ENCODE results near the gene RAB29. TPM values are rescaled to one million over a fixed set of nuclear protein-coding genes. Genes with fewer than 3 reads are reported as not detected.

RAB29 gene
- total RNA-seq, 4 donors from 2014 or later, result 1.1 to 13.9 (median 10.2) TPM

DNA sequence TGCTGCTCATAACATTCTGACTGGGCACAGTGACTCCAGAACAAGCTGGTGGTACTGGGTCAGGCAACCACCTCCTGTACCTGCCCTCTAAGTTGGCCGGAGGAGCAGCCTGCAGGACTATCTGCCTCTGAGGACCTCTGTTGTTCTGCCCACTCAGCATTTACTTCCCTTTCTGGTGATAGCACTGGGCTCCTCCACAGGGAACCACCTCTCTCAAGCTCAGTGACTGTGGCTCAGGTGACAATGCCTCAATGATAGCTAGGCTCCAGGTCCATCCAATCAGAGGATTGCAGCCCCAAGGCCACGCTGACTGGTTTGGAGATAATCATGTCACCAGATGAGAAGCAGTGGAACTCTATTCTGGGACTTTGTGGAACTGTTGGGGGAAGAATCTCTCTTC lies 21.9 kb upstream of the RAB29 start:
- no peak for DNase-seq
- intact Hi-C loops (cut with DNase I; ENCODE audit: low total_unique reads) (no loop called here), in situ Hi-C loops (cut with MboI; ENCODE audit: low pct_ligation_motif_present in 1 of 4, low pct_unique_long_range_greater_than_20kb in 1 of 4, low sequenced_read_pairs in 3 of 4) (loop anchor here (10.0 to 25.0 kb wide), 5 partner anchors 115 to 315 kb away; partner anchors contain the start of gene AVPR1B (in 4 of the 4))
- WGBS, 2 donors (ENCODE audit: low coverage in 1 of 2), result 97 to 100% methylated on average over 1 to 2 of the region's 2 CpGs
- H3K36me3 ChIP-seq, result no peaks in the 10 kb centered on the region
- H3K9me3 ChIP-seq, result no peaks in the 10 kb centered on the region
- no peak overlapping the region for H3K4me3 ChIP-seq
- TF ChIP-seq EP300 (IDR thresholded peaks at IDR 0.05; ENCODE audit: low read depth) (no peak), POLR2AphosphoS5 (IDR thresholded peaks at IDR 0.05) (no peak), POLR2A (IDR thresholded peaks at IDR 0.05) (no peak)
- TF ChIP-seq, protein P1, sequence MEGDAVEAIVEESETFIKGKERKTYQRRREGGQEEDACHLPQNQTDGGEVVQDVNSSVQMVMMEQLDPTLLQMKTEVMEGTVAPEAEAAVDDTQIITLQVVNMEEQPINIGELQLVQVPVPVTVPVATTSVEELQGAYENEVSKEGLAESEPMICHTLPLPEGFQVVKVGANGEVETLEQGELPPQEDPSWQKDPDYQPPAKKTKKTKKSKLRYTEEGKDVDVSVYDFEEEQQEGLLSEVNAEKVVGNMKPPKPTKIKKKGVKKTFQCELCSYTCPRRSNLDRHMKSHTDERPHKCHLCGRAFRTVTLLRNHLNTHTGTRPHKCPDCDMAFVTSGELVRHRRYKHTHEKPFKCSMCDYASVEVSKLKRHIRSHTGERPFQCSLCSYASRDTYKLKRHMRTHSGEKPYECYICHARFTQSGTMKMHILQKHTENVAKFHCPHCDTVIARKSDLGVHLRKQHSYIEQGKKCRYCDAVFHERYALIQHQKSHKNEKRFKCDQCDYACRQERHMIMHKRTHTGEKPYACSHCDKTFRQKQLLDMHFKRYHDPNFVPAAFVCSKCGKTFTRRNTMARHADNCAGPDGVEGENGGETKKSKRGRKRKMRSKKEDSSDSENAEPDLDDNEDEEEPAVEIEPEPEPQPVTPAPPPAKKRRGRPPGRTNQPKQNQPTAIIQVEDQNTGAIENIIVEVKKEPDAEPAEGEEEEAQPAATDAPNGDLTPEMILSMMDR (IDR thresholded peaks at IDR 0.05), result no peak
- no peaks in the 10 kb centered on the region for H3K4me1 ChIP-seq
- H3K27me3 ChIP-seq, result no peaks in the 10 kb centered on the region
- H3K27ac ChIP-seq, result no peak overlapping the region

DNA sequence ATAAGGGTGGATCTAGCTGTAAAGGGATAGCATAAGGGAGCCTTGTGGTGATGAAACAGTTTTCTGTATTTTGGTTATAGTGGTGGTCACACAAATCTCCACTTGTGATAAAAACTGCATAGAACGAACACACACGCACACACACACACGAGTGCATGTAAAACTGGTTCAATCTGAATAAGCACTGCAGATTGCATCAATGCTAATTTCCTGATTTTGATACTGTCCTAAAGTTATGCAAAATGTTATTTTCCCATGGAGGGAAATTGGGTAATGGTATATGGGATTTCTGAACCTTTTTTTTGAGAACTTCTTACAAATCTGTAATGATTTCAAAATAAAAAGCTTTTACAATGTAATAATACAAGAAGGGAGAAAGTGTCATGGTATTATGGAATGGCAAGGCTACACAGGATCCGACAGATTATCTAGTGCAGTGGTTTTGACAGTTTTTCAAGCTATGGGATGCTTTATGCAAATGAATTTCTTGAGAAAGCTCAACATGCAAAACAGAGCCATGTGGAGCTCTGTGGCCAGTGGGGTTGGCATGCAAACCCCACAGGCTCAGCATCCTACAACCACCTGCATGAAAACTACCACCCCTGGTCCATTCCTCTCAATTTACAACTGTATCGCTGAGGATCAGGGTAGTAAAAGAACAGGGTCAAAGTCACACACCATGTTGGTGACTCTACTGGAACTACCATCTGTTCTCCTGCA lies 18.9 kb upstream of the RAB29 start:
- TF ChIP-seq POLR2A (IDR thresholded peaks at IDR 0.05) (no peak), EP300 (IDR thresholded peaks at IDR 0.05; ENCODE audit: low read depth) (no peak), POLR2AphosphoS5 (IDR thresholded peaks at IDR 0.05) (no peak)
- TF ChIP-seq, protein P1 (IDR thresholded peaks at IDR 0.05), result no peak
- no peak for DNase-seq
- H3K36me3 ChIP-seq, result no peaks in the 10 kb centered on the region
- no peak overlapping the region for H3K27ac ChIP-seq
- no peak overlapping the region for H3K4me3 ChIP-seq
- WGBS, 2 donors (ENCODE audit: low coverage in 1 of 2), result 56 to 62% methylated on average over 4 to 5 of the region's 5 CpGs
- in situ Hi-C loops (cut with MboI; ENCODE audit: low pct_ligation_motif_present in 1 of 4, low pct_unique_long_range_greater_than_20kb in 1 of 4, low sequenced_read_pairs in 3 of 4), result loop anchor here (10.0 to 25.0 kb wide), 5 partner anchors 118 to 318 kb away; partner anchors contain the start of gene AVPR1B (in 4 of the 4)
- H3K27me3 ChIP-seq, result no peaks in the 10 kb centered on the region
- H3K9me3 ChIP-seq, result no peaks in the 10 kb centered on the region
- intact Hi-C loops (cut with DNase I; ENCODE audit: low total_unique reads), result loop anchor here (2.0 kb wide), 1 partner anchor 189 kb away; no protein-coding TSS in a partner anchor
- no peaks in the 10 kb centered on the region for H3K4me1 ChIP-seq

DNA sequence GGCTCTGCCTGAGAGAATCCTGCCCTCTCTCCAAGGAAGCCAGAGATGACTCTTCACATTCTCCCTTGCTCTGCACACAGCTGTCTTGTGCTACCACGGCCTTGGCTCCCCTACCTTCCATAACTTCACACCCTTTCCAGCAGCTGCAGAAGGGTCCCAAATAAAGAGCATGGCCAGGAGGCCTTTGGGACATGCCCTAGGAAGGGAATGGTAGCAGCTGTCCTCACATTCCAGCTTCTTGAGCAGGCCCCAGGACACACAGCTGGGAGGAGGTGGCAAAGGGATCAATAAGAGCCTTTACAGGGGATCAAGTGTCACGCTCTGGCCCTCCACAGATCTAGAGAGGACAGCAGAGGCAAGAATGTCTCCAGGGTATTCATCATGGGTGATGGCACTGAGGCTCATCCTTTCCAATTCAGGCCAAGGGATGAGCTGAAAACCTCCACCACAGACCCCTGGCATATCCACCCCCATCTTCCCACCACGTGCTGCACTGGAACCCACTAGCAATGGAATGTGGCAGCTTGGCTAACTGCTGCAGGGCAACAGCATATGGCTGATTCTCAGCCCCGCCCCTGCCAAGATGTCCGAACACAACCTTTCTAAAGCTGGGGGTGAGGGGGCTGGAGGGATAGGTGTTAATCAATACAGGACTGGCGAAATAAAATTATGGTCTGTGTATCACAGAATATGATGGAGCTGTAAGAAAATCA lies 17.8 kb upstream of the RAB29 start:
- H3K36me3 ChIP-seq, result no peaks in the 10 kb centered on the region
- 77 to 88% methylated on average over 3 to 6 of the region's 6 CpGs for WGBS, 2 donors (ENCODE audit: low coverage in 1 of 2)

More for the DNA sequence above, 17.8 kb upstream of the RAB29 start:
- intact Hi-C loops (cut with DNase I; ENCODE audit: low total_unique reads) (no loop called here), in situ Hi-C loops (cut with MboI; ENCODE audit: low pct_ligation_motif_present in 1 of 4, low pct_unique_long_range_greater_than_20kb in 1 of 4, low sequenced_read_pairs in 3 of 4) (loop anchor here (10.0 to 25.0 kb wide), 5 partner anchors 119 to 319 kb away; partner anchors contain the start of gene AVPR1B (in 4 of the 4))
- no peaks in the 10 kb centered on the region for H3K27me3 ChIP-seq
- no peak for TF ChIP-seq POLR2A (IDR thresholded peaks at IDR 0.05)
- TF ChIP-seq, protein P1 (IDR thresholded peaks at IDR 0.05), result no peak
- no peak for TF ChIP-seq EP300 (IDR thresholded peaks at IDR 0.05; ENCODE audit: low read depth)
- no peak for TF ChIP-seq POLR2AphosphoS5 (IDR thresholded peaks at IDR 0.05)
- H3K4me3 ChIP-seq, result no peak overlapping the region
- H3K4me1 ChIP-seq, result no peaks in the 10 kb centered on the region
- DNase-seq, result no peak
- H3K9me3 ChIP-seq, result no peaks in the 10 kb centered on the region
- no peak overlapping the region for H3K27ac ChIP-seq
